HepG2 (cell line): ENCODE data around the gene IFRD1. TPM values are rescaled to one million over a fixed set of nuclear protein-coding genes. Genes with fewer than 3 reads are reported as not detected.
A peak's percentile ranks its signal among the peaks of the same experiment; 100 is the strongest.

Experiments
- ATF7-NPFF ChIP-seq: sonication (generic); formaldehyde crosslinking; IDR thresholded peaks from 2 replicates; pipeline ENCODE4 v1.8.1; 2023; ENCODE audit warnings: mild to moderate bottlenecking, low read depth, missing genetic modification reagents, moderate library complexity
- CHD4 ChIP-seq: fragments of 200-600 bp; sonication (generic); IDR thresholded peaks from 2 replicates; pipeline ENCODE4 v1.7.0; 2017; ENCODE audit warnings: mild to moderate bottlenecking, low read length, borderline replicate concordance
- FOXA1 ChIP-seq, 2 experiments: fragments of 450-650 bp in 1 of 2; sonication (generic) in 1 of 2; formaldehyde crosslinking in 1 of 2; IDR thresholded peaks; 2 replicates each; pipeline versions ENCODE4 v1.4.0 to v1.6.1; 2016 to 2020; ENCODE audit warnings: missing genetic modification reagents in 1 of 2
- GABPB1 ChIP-seq: IDR thresholded peaks from 2 replicates; pipeline ENCODE4 v1.6.1; 2016; ENCODE audit warnings: mild to moderate bottlenecking, missing genetic modification reagents, moderate library complexity, missing compliant biosample characterization
- GATAD1 ChIP-seq: IDR thresholded peaks from 2 replicates; pipeline ENCODE4 v1.6.1; 2016; ENCODE audit warnings: missing genetic modification reagents, missing compliant biosample characterization
- GZF1 ChIP-seq: sonication (generic); formaldehyde crosslinking; IDR thresholded peaks from 2 replicates; pipeline ENCODE4 v1.5.1; 2020; ENCODE audit warnings: mild to moderate bottlenecking, missing genetic modification reagents
- HOMEZ ChIP-seq: IDR thresholded peaks from 2 replicates; pipeline ENCODE4 v1.6.1; 2016; ENCODE audit warnings: low read depth
- HOXA5 ChIP-seq: sonication (generic); formaldehyde crosslinking; IDR thresholded peaks from 2 replicates; pipeline ENCODE4 v1.4.0; 2020; ENCODE audit warnings: missing genetic modification reagents
- MYNN ChIP-seq: sonication (generic); formaldehyde crosslinking; IDR thresholded peaks from 2 replicates; pipeline ENCODE4 v1.4.0; 2020; ENCODE audit warnings: mild to moderate bottlenecking, low read depth, missing genetic modification reagents
- POGK ChIP-seq: sonication (generic); formaldehyde crosslinking; conservative IDR thresholded peaks from 2 replicates; pipeline ENCODE4 v1.8.0; 2022; ENCODE audit warnings: mild to moderate bottlenecking, moderate library complexity, missing genetic modification reagents
- PRDM4 ChIP-seq: sonication (generic); formaldehyde crosslinking; IDR thresholded peaks from 2 replicates; pipeline ENCODE4 v1.9.0; 2021; ENCODE audit warnings: missing genetic modification reagents, borderline replicate concordance
- RXRA ChIP-seq: sonication (generic); formaldehyde crosslinking; IDR thresholded peaks from 2 replicates; pipeline ENCODE4 v1.5.1; 2020; ENCODE audit warnings: missing genetic modification reagents
- SIN3A ChIP-seq: IDR thresholded peaks from 2 replicates; pipeline ENCODE4 v1.6.1; 2011; ENCODE audit warnings: low read depth, mild to moderate bottlenecking, control low read depth, low read length, borderline replicate concordance
- SP4 ChIP-seq: sonication (generic); formaldehyde crosslinking; IDR thresholded peaks from 2 replicates; pipeline ENCODE4 v1.8.1; 2023; ENCODE audit warnings: mild to moderate bottlenecking, missing genetic modification reagents
- YEATS2 ChIP-seq: sonication (generic); formaldehyde crosslinking; IDR thresholded peaks from 2 replicates; pipeline ENCODE4 v1.4.0; 2020; ENCODE audit warnings: missing genetic modification reagents, borderline replicate concordance
- ZBTB21 ChIP-seq: sonication (generic); formaldehyde crosslinking; IDR thresholded peaks from 2 replicates; pipeline ENCODE4 v1.4.0; 2020; ENCODE audit warnings: missing genetic modification reagents
- ZBTB3 ChIP-seq: sonication (generic); formaldehyde crosslinking; IDR thresholded peaks from 2 replicates; pipeline ENCODE4 v1.4.0; 2020; ENCODE audit warnings: low read depth, mild to moderate bottlenecking, moderate library complexity, missing genetic modification reagents, borderline replicate concordance
- ZBTB7A ChIP-seq: sonication (generic); formaldehyde crosslinking; IDR thresholded peaks from 2 replicates; pipeline ENCODE4 v1.8.0; 2022; ENCODE audit warnings: mild to moderate bottlenecking, missing genetic modification reagents
- ZMAT3 ChIP-seq: sonication (generic); formaldehyde crosslinking; conservative IDR thresholded peaks from 2 replicates; pipeline ENCODE4 v1.7.0; 2021; ENCODE audit warnings: missing genetic modification reagents
- ZNF446 ChIP-seq: sonication (generic); formaldehyde crosslinking; IDR thresholded peaks from 2 replicates; pipeline ENCODE4 v1.5.0; 2020; ENCODE audit warnings: mild to moderate bottlenecking, missing genetic modification reagents
- ZNF7 ChIP-seq: IDR thresholded peaks from 2 replicates; pipeline ENCODE4 v1.6.1; 2016; ENCODE audit warnings: missing biosample characterization, missing genetic modification reagents
- ZNF768 ChIP-seq: sonication (generic); formaldehyde crosslinking; IDR thresholded peaks from 2 replicates; pipeline ENCODE4 v1.4.0; 2020; ENCODE audit warnings: missing genetic modification reagents
- ZNF850 ChIP-seq: sonication (generic); formaldehyde crosslinking; conservative IDR thresholded peaks from 2 replicates; pipeline ENCODE4 v1.9.0; 2021; ENCODE audit warnings: mild to moderate bottlenecking, missing genetic modification reagents
- ZSCAN9 ChIP-seq: IDR thresholded peaks from 2 replicates; pipeline ENCODE4 v1.6.1; 2016; ENCODE audit warnings: borderline replicate concordance
- ZZZ3 ChIP-seq: sonication (generic); formaldehyde crosslinking; IDR thresholded peaks from 2 replicates; pipeline ENCODE4 v1.4.0; 2020; ENCODE audit warnings: missing genetic modification reagents, mild to moderate bottlenecking, borderline replicate concordance
- polyA plus RNA-seq, 8 experiments: library from polyadenylated mRNA; depleted of rRNA in 3 of 8; stranded (reverse) in 7 of 8; unstranded in 1 of 8; fragments of >200 nt; fragmentation: Illumina TruSeq in 4 of 8; extraction: Trizol in 4 of 8; gene quantifications; 2 replicates each; pipeline versions ENCODE4 v1.2.1 to v1.2.3, GENCODE V29; 2011 to 2016; ENCODE audit warnings: low read depth in 4 of 8, missing spikeins in 1 of 8, mixed read lengths in 1 of 8; ENCODE audit not compliant: insufficient read depth in 1 of 8
- total RNA-seq, 5 experiments: library from RNA; depleted of rRNA; stranded (reverse); fragments of >200 nt; fragmentation: Illumina TruSeq; extraction: Trizol; gene quantifications; 2 replicates each; pipeline ENCODE4 v1.2.3, GENCODE V29; 2016; ENCODE audit warnings: low read depth in 1 of 5

Gene IFRD1
- total and polyA plus RNA-seq, 2 of the 13 experiments (the other 11 are each of a cell fraction or from before 2014, with no cell fraction given) = 50.9 to 55.5 TPM

- TF ChIP-seq GZF1 (no peak), SP4 (CRISPR knock-in tag) (no peak; the same call in 1 of the 2 replicates), ZBTB21 (CRISPR knock-in tag) (peak; percentile 96), CHD4 (no peak), ZBTB3 (CRISPR knock-in tag) (no peak), ZNF7 (CRISPR knock-in tag) (no peak), MYNN (CRISPR knock-in tag) (no peak), ZMAT3 (CRISPR knock-in tag) (peak; percentile 89), POGK (CRISPR knock-in tag) (peak; percentile 92), ZSCAN9 (CRISPR knock-in tag) (peak; percentile 52; the same call in 1 of the 2 replicates), FOXA1 (IDR thresholded peaks at IDR 0.05) (no peak), FOXA1 (CRISPR knock-in tag; IDR thresholded peaks at IDR 0.05) (no peak), ATF7-NPFF (peak; percentile 80; the same call in 1 of the 2 replicates), YEATS2 (CRISPR knock-in tag) (peak; percentile 89), RXRA (peak; percentile 62), GABPB1 (CRISPR knock-in tag) (peak; percentile 77), GATAD1 (peak; percentile 83; the same call in 1 of the 2 replicates), HOXA5 (CRISPR knock-in tag) (0 out of 2 replicates have a peak, but pooled peaks have one; percentile 35), ZBTB7A (peak; percentile 67; the same call in 1 of the 2 replicates), SIN3A (no peak; the same call in 1 of the 2 replicates), ZZZ3 (no peak), PRDM4 (CRISPR knock-in tag) (no peak), ZNF850 (no peak), HOMEZ (CRISPR knock-in tag) (no peak), ZNF446 (CRISPR knock-in tag) (peak; percentile 92; the same call in 1 of the 2 replicates), ZNF768 (peak; percentile 29; the same call in 1 of the 2 replicates)
Observed at GRCh38 chr7:112450807-112451761, 824 bp downstream of the IFRD1 start (continued).
